Stomach smooth muscle (tissue), 2 donors: ENCODE results near the gene LACTBL1.
"Not testable (repeated sequence)": the region's sequence is repeated elsewhere in the genome, so short reads cannot be mapped to it uniquely, and the experiment has no call there.

Experiments
- H3K27ac ChIP-seq: one replicate; pipeline ENCODE4 v1.7.0; 2013; ENCODE audit warnings: mild to moderate bottlenecking, low read length, inconsistent platforms
- H3K27me3 ChIP-seq, 2 donors: one replicate each; pipeline ENCODE4 v1.7.0; 2013; ENCODE audit warnings: low read length in 2 of 2; ENCODE audit not compliant: insufficient read depth in 2 of 2, control insufficient read depth in 1 of 2
- H3K36me3 ChIP-seq, 2 donors: one replicate each; pipeline ENCODE4 v1.7.0; 2013; ENCODE audit warnings: low read length in 2 of 2; ENCODE audit not compliant: control insufficient read depth in 2 of 2, insufficient read depth in 2 of 2
- H3K4me1 ChIP-seq: one replicate; pipeline ENCODE4 v1.7.0; 2013; ENCODE audit warnings: low read length; ENCODE audit not compliant: control insufficient read depth, insufficient read depth
- H3K4me3 ChIP-seq, 2 donors: one replicate each; pipeline ENCODE4 v1.7.0; 2013; ENCODE audit warnings: low read length in 2 of 2
- H3K9ac ChIP-seq, 2 donors: one replicate each; pipeline ENCODE4 v1.7.0; 2013; ENCODE audit warnings: low read length in 2 of 2, mild to moderate bottlenecking in 1 of 2
- H3K9me3 ChIP-seq, 2 donors: one replicate each; pipeline ENCODE4 v1.7.0; 2013; ENCODE audit warnings: low read length in 2 of 2; ENCODE audit not compliant: control insufficient read depth in 2 of 2
- donor health status: healthy.
- donor health status: Pancreatic carcinoma.

The LACTBL1 gene

GRCh38 chr1:23004769-23005168, 32.1 kb upstream of the LACTBL1 start:
- not testable (repeated sequence) for H3K36me3 ChIP-seq, H3K9me3 ChIP-seq, H3K4me3 ChIP-seq, H3K9ac ChIP-seq, H3K27me3 ChIP-seq, H3K4me1 ChIP-seq, H3K27ac ChIP-seq

GRCh38 chr1:23004112-23004511, 31.4 kb upstream of the LACTBL1 start:
- Histone ChIP-seq H3K4me1 (no peaks in the 10 kb centered on the region), H3K36me3 (no peaks in the 10 kb centered on the region), H3K9me3 (peaks cover 0 to 4% of the 10 kb centered on the region in 2 donors), H3K27me3 (no peaks in the 10 kb centered on the region), H3K9ac (no peak overlapping the region), H3K4me3 (no peak overlapping the region), H3K27ac (no peak overlapping the region)

DNA sequence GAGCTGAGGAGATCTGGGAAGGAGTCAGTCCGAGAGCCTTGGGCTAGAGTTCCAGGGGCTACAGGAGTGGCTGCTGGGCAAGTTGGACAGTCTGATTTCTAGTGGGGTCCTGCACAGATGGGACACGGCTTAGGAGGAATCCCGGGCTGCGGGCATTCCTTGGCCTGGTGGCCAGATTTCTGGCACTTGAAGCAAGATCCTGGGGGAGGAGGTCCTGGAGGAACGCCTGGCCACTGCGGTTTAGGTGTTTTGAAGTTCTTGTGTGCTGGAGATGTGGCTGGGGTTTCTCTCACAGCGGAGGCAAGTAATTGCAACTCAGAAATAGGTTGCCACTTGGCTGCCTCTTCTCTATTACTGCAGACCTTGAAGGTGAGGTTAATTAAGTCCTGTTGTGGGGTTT, 29.6 kb upstream of the LACTBL1 start:
- H3K4me3 ChIP-seq, H3K4me1 ChIP-seq, H3K27ac ChIP-seq, H3K27me3 ChIP-seq, H3K9me3 ChIP-seq, H3K36me3 ChIP-seq, H3K9ac ChIP-seq: not testable (repeated sequence)

- not testable (repeated sequence) for H3K9me3 ChIP-seq, H3K36me3 ChIP-seq, H3K9ac ChIP-seq, H3K27ac ChIP-seq, H3K4me1 ChIP-seq, H3K27me3 ChIP-seq, H3K4me3 ChIP-seq
These were observed 27.5 kb upstream of the LACTBL1 start for GRCh38 chr1:23000133-23000532.

DNA sequence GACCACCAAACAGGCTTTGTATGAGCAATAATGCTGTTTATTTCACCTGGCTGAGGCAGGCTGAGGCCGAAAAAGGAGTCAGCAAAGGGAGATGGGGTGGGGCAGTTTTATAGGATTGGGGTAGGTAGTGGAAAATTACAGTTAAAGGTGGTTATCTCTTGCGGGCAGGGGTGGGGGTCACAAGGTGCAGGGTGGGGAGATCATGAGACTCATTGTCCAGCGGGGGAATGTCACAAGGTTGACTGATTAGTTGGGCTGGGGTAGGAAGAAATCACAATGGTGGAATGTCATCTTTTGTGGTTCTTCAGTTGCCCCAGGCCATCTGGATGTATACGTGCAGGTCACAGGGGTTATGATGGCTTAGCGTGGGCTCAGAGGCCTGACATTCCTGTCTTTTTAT, 24.9 kb upstream of the LACTBL1 start:
- not testable (repeated sequence) for H3K4me1 ChIP-seq, H3K36me3 ChIP-seq, H3K27me3 ChIP-seq, H3K9ac ChIP-seq, H3K27ac ChIP-seq, H3K9me3 ChIP-seq, H3K4me3 ChIP-seq

- H3K4me3 ChIP-seq, result no peak overlapping the region
- H3K9me3 ChIP-seq, result peaks cover 0 to 4% of the 10 kb centered on the region in 2 donors
- H3K36me3 ChIP-seq, result no peaks in the 10 kb centered on the region
- no peak overlapping the region for H3K27ac ChIP-seq
- H3K27me3 ChIP-seq, result no peaks in the 10 kb centered on the region
- no peak overlapping the region for H3K9ac ChIP-seq
- H3K4me1 ChIP-seq, result no peaks in the 10 kb centered on the region
These were observed 23.1 kb upstream of the LACTBL1 start for GRCh38 chr1:22995774-22996173.

DNA sequence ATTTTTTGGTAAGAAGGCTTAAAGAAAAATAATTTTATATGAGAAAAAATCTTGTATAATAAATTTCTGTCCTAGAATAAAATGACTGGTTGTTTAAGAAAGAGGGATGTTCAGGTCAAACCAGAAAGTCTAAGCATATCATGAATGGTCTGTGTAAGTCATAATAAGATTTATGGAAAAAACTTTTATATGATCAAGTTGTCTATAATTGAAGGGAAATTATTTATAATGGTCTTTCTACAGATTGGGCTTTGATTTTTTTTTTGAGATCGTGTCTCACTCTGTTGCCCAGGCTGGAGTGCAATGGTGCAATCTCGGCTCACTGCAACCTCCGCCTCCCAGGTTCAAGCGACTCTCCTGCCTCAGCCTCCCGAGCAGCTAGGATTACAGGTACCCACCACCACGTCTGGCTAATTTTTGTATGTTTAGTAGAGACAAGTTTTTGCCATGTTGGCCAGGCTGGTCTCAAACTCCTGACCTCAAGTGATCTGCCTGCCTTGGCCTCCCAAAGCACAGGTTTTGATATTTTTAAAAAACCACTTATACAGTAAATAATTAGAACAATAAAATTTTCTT, 20.6 kb upstream of the LACTBL1 start:
- H3K27ac ChIP-seq, H3K4me1 ChIP-seq, H3K4me3 ChIP-seq, H3K9me3 ChIP-seq, H3K36me3 ChIP-seq, H3K9ac ChIP-seq, H3K27me3 ChIP-seq: not testable (repeated sequence)

DNA sequence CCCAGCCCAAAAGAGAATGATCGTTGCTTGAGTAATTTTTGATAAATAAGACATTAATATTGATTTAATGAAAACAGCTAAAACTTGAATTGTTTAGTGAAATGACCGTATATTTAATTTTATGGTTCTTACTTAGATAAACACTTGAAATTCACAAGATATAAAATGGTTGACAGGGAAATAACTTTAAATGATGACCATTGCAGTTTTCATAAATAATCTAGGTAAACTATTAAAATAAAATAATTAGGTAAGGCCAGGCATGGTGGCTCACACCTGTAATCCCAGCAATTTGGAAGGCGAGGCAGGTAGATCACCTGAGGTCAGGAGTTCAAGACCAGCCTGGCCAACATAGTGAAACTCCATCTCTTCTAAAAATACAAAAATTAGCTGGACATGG, 19.7 kb upstream of the LACTBL1 start:
- not testable (repeated sequence) for H3K36me3 ChIP-seq, H3K9me3 ChIP-seq, H3K9ac ChIP-seq, H3K4me3 ChIP-seq, H3K27ac ChIP-seq, H3K4me1 ChIP-seq, H3K27me3 ChIP-seq

GRCh38 chr1:22983944-22984343, 11.3 kb upstream of the LACTBL1 start:
- Histone ChIP-seq H3K36me3 (no peaks in the 10 kb centered on the region), H3K9ac (no peak overlapping the region), H3K4me3 (no peak overlapping the region), H3K27me3 (peaks cover 0 to 2% of the 10 kb centered on the region in 2 donors), H3K9me3 (no peaks in the 10 kb centered on the region), H3K27ac (no peak overlapping the region), H3K4me1 (no peaks in the 10 kb centered on the region)

DNA sequence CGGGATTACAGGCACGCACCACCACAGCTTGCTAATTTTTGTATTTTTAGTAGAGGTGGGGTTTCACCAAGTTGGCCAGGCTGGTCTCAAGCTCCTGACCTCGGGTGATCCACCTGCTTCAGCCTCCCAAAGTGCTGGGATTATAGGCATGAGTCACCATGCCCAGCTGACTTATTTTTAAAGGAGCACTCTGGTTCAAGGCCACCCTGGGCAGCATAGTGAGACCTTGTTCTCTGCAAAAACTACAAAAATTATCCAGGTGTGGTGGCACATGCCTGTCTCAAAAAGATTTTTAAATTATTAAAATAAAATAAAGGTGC, 7.8 kb upstream of the LACTBL1 start:
- H3K36me3 ChIP-seq, result not testable (repeated sequence)

GRCh38 chr1:22978299-22978698, 5.6 kb upstream of the LACTBL1 start:
- Histone ChIP-seq H3K4me3 (no peak overlapping the region), H3K9ac (no peak overlapping the region), H3K36me3 (no peaks in the 10 kb centered on the region), H3K27me3 (peaks cover 0 to 3% of the 10 kb centered on the region in 2 donors), H3K9me3 (no peaks in the 10 kb centered on the region), H3K27ac (no peak overlapping the region), H3K4me1 (no peaks in the 10 kb centered on the region)

More for the DNA sequence above, 7.8 kb upstream of the LACTBL1 start:
- not testable (repeated sequence) for H3K4me3 ChIP-seq, H3K4me1 ChIP-seq, H3K9ac ChIP-seq, H3K27ac ChIP-seq, H3K27me3 ChIP-seq, H3K9me3 ChIP-seq
